H1 (cell line): Measurements from ENCODE around the gene OR51F2. TPM values are rescaled to one million over a fixed set of nuclear protein-coding genes. Genes with fewer than 3 reads are reported as not detected.

Source experiments
- CTCF ChIA-PET: fragments of 300-600 bp; sonication (Branson Sonifier 250); formaldehyde crosslinking; loops from one replicate; lab custom pipeline; 2021; ENCODE audit not compliant: partially characterized antibody; lab: Charles Lee
- POLR2A ChIA-PET: fragments of 300-600 bp; sonication (Branson Sonifier 250); formaldehyde crosslinking; loops from one replicate; lab custom pipeline; 2021; ENCODE audit warnings: inconsistent platforms; ENCODE audit not compliant: partially characterized antibody; lab: Charles Lee
- DNase-seq, 2 experiments: peaks; one replicate each; pipeline versions ENCODE4 v3.0.0 to v3.0.0-alpha.2; 2010 to 2022; ENCODE audit warnings: low spot score in 2 of 2, low read depth in 1 of 2, mixed read lengths in 1 of 2
- FAIRE-seq: peaks from 2 replicates; lab custom pipeline; 2011; peaks lifted over from hg19 to GRCh38; lab: Jason Lieb, UNC
- H2AFZ ChIP-seq: 2 replicates; pipeline ENCODE4 v1.8.1; 2012; ENCODE audit warnings: low read length, inconsistent platforms
- H2AK5ac ChIP-seq: 2 replicates; pipeline ENCODE4 v1.6.1; 2013; ENCODE audit warnings: low read depth, low read length
- H2BK120ac ChIP-seq: replicated peaks from 2 replicates; pipeline ENCODE3; 2013; ENCODE audit warnings: low read depth, low read length, inconsistent platforms
- H2BK12ac ChIP-seq: 2 replicates; pipeline ENCODE4 v1.6.1; 2013; ENCODE audit warnings: low read depth, low read length
- H2BK15ac ChIP-seq: 2 replicates; pipeline ENCODE4 v1.6.1; 2013; ENCODE audit warnings: low read length
- H2BK20ac ChIP-seq: 2 replicates; pipeline ENCODE4 v1.6.1; 2013; ENCODE audit warnings: low read length
- H2BK5ac ChIP-seq: 2 replicates; pipeline ENCODE4 v1.6.1; 2013; ENCODE audit warnings: low read depth, low read length
- H3K14ac ChIP-seq: 2 replicates; pipeline ENCODE4 v1.6.1; 2013; ENCODE audit warnings: inconsistent platforms; ENCODE audit not compliant: insufficient read length
- H3K18ac ChIP-seq: 2 replicates; pipeline ENCODE4 v1.6.1; 2013; ENCODE audit warnings: low read length; ENCODE audit errors: extremely low read depth
- H3K23ac ChIP-seq: 2 replicates; pipeline ENCODE4 v1.6.1; 2013; ENCODE audit warnings: inconsistent platforms; ENCODE audit not compliant: insufficient read length
- H3K23me2 ChIP-seq: 2 replicates; pipeline ENCODE4 v1.6.1; 2013; ENCODE audit warnings: low read depth, low read length
- H3K27ac ChIP-seq: 2 replicates; pipeline ENCODE4 v1.6.1; 2011; ENCODE audit warnings: low read depth, low read length, inconsistent platforms
- H3K27me3 ChIP-seq, 4 experiments: replicated peaks in 1 of 4; 1 replicate in 1 of 4; 2 replicates in 3 of 4; pipeline versions ENCODE4 v1.6.1 to v1.8.1; 2011 to 2013; ENCODE audit warnings: low read length in 3 of 4, mild to moderate bottlenecking in 3 of 4, inconsistent platforms in 2 of 4, mixed read lengths in 2 of 4, moderate library complexity in 1 of 4; ENCODE audit not compliant: control insufficient read depth in 3 of 4, insufficient read depth in 3 of 4; ENCODE audit errors: extremely low read depth in 1 of 4
- H3K36me3 ChIP-seq, 4 experiments: 2 replicates each; pipeline versions ENCODE4 v1.6.1 to v1.8.1; 2011 to 2013; ENCODE audit warnings: mild to moderate bottlenecking in 4 of 4, low read length in 3 of 4, moderate library complexity in 2 of 4, control low read depth in 1 of 4, inconsistent platforms in 1 of 4; ENCODE audit not compliant: insufficient read depth in 4 of 4, control insufficient read depth in 2 of 4
- H3K4ac ChIP-seq: replicated peaks from 2 replicates; pipeline ENCODE3; 2013; ENCODE audit warnings: low read length, low read depth, mixed read lengths, inconsistent platforms; ENCODE audit not compliant: insufficient read length
- H3K4me1 ChIP-seq, 4 experiments: replicated peaks in 1 of 4; 1 replicate in 1 of 4; 2 replicates in 3 of 4; pipeline versions ENCODE4 v1.6.1 to v1.8.1; 2011 to 2013; ENCODE audit warnings: low read length in 3 of 4, inconsistent platforms in 2 of 4, mixed read lengths in 1 of 4; ENCODE audit not compliant: insufficient read depth in 4 of 4, control insufficient read depth in 3 of 4
- H3K4me2 ChIP-seq, 2 experiments: 2 replicates each; pipeline versions ENCODE4 v1.6.1 to v1.8.1; 2011 to 2013; ENCODE audit warnings: low read depth in 2 of 2, low read length in 2 of 2, control low read depth in 1 of 2, inconsistent platforms in 1 of 2, mild to moderate bottlenecking in 1 of 2; ENCODE audit not compliant: insufficient read depth in 1 of 2
- H3K4me3 ChIP-seq, 4 experiments: fragments of 200-600, 300-600 bp in 1 of 4; sonication (generic), shearing (Covaris generic), sonication (Bioruptor Twin) in 1 of 4; 2 replicates each; pipeline versions ENCODE4 v1.5.1 to v1.8.1; 2011 to 2016; ENCODE audit warnings: low read length in 4 of 4, low read depth in 3 of 4, control low read depth in 2 of 4, inconsistent platforms in 2 of 4, mild to moderate bottlenecking in 2 of 4, mixed read lengths in 1 of 4, moderate library complexity in 1 of 4; ENCODE audit not compliant: insufficient read depth in 2 of 4; ENCODE audit errors: extremely low read depth in 1 of 4
- H3K56ac ChIP-seq: replicated peaks from 2 replicates; pipeline ENCODE3; 2013; ENCODE audit warnings: low read depth, mild to moderate bottlenecking, mixed read lengths, low read length, inconsistent platforms; ENCODE audit not compliant: insufficient read length
- H3K79me1 ChIP-seq: 2 replicates; pipeline ENCODE4 v1.6.1; 2013; ENCODE audit warnings: low read depth, low read length, control low read depth
- H3K79me2 ChIP-seq, 2 experiments: 2 replicates each; pipeline versions ENCODE4 v1.6.1 to v1.8.1; 2012 to 2013; ENCODE audit warnings: low read length in 2 of 2, mild to moderate bottlenecking in 2 of 2, inconsistent platforms in 1 of 2; ENCODE audit not compliant: insufficient read depth in 2 of 2, control insufficient read depth in 1 of 2
- H3K9ac ChIP-seq, 4 experiments: replicated peaks in 1 of 4; 1 replicate in 1 of 4; 2 replicates in 3 of 4; pipeline versions ENCODE4 v1.6.1 to v1.8.1; 2011 to 2013; ENCODE audit warnings: low read depth in 3 of 4, low read length in 3 of 4, control low read depth in 2 of 4, mild to moderate bottlenecking in 2 of 4, moderate library complexity in 2 of 4, inconsistent platforms in 1 of 4; ENCODE audit errors: extremely low read depth in 1 of 4
- H3K9me3 ChIP-seq, 2 experiments: 2 replicates each; pipeline versions ENCODE4 v1.6.1 to v1.8.1; 2012 to 2013; ENCODE audit warnings: mild to moderate bottlenecking in 2 of 2, moderate library complexity in 2 of 2, control low read depth in 1 of 2, inconsistent platforms in 1 of 2, low read depth in 1 of 2, low read length in 1 of 2, mixed read lengths in 1 of 2; ENCODE audit not compliant: insufficient read depth in 2 of 2
- H4K20me1 ChIP-seq, 2 experiments: replicated peaks in 1 of 2; 2 replicates each; pipeline versions ENCODE3 to v1.8.1; 2011 to 2013; ENCODE audit warnings: inconsistent platforms in 2 of 2, low read length in 2 of 2, mild to moderate bottlenecking in 1 of 2; ENCODE audit not compliant: insufficient read depth in 2 of 2, control insufficient read depth in 1 of 2
- H4K5ac ChIP-seq: 2 replicates; pipeline ENCODE4 v1.6.1; 2013; ENCODE audit warnings: low read length, low read depth, mixed read lengths, inconsistent platforms; ENCODE audit not compliant: insufficient read length
- H4K8ac ChIP-seq: 2 replicates; pipeline ENCODE4 v1.8.0; 2013; ENCODE audit warnings: mild to moderate bottlenecking, moderate library complexity, low read length, inconsistent platforms; ENCODE audit not compliant: insufficient read depth; ENCODE audit errors: extremely low read depth
- H4K91ac ChIP-seq: replicated peaks from 2 replicates; pipeline ENCODE3; 2013; ENCODE audit warnings: low read length, mixed read lengths, inconsistent platforms; ENCODE audit not compliant: insufficient read length
- BCL11A ChIP-seq, 2 experiments: IDR thresholded peaks; one replicate each; pipeline ENCODE4 v1.6.1; 2011; ENCODE audit warnings: low read depth in 2 of 2, low read length in 2 of 2, mild to moderate bottlenecking in 2 of 2
- CBX5 ChIP-seq: fragments of 300-800, 300-1000 bp; sonication (generic); IDR thresholded peaks from 2 replicates; pipeline ENCODE4 v1.7.1; 2016; ENCODE audit warnings: antibody characterized with exemption, low read length, low read depth
- CTBP2 ChIP-seq: IDR thresholded peaks from 2 replicates; pipeline ENCODE4 v1.7.0; 2011; ENCODE audit warnings: borderline replicate concordance, mild to moderate bottlenecking, moderate library complexity, mixed read lengths, low read length; ENCODE audit not compliant: insufficient read depth, insufficient read length
- FOSL1 ChIP-seq: IDR thresholded peaks from 2 replicates; pipeline ENCODE4 v1.6.1; 2011; ENCODE audit warnings: mild to moderate bottlenecking, low read depth, low read length, moderate library complexity; ENCODE audit not compliant: insufficient read depth
- MAX ChIP-seq: IDR thresholded peaks from 2 replicates; pipeline ENCODE4 v1.6.1; 2012; ENCODE audit warnings: inconsistent platforms
- PHF8 ChIP-seq: fragments of 200-600 bp; sonication (generic); conservative IDR thresholded peaks from 2 replicates; pipeline ENCODE4 v1.7.1; 2012; ENCODE audit warnings: low read depth, mild to moderate bottlenecking, inconsistent platforms, low read length, moderate library complexity
- RNF2 ChIP-seq: fragments of 200-900, 300-1000 bp; sonication (generic); IDR thresholded peaks from 2 replicates; pipeline ENCODE4 v1.7.1; 2016; ENCODE audit warnings: borderline replicate concordance, low read depth, mild to moderate bottlenecking, antibody characterized with exemption, low read length; ENCODE audit not compliant: poor library complexity, severe bottlenecking; ENCODE audit errors: missing control alignments
- SAP30 ChIP-seq: fragments of 300-600 bp; sonication (generic); IDR thresholded peaks from 2 replicates; pipeline ENCODE4 v1.7.1; 2012; ENCODE audit warnings: low read length, moderate library complexity, mild to moderate bottlenecking, inconsistent platforms; ENCODE audit not compliant: insufficient read depth, insufficient replicate concordance
- TEAD4 ChIP-seq: IDR thresholded peaks from 2 replicates; pipeline ENCODE4 v1.6.1; 2012; ENCODE audit warnings: low read depth, low read length, inconsistent platforms, mixed read lengths
- WGBS, 2 experiments: shearing (Covaris generic) in 1 of 2; methylation state at CpG; one replicate each; pipeline versions ENCODE4 v1.1.6 to v1.1.7; 2013 to 2015; ENCODE audit warnings: low lambda C conversion rate in 2 of 2, mixed read lengths in 2 of 2, inconsistent platforms in 1 of 2, low coverage in 1 of 2, missing lambda C conversion rate in 1 of 2; ENCODE audit not compliant: insufficient replicate concordance in 2 of 2, insufficient coverage in 1 of 2, insufficient read length in 1 of 2; ENCODE audit errors: extremely low coverage in 1 of 2, missing lambda C conversion rate in 1 of 2; 5-methylcytosine and 5-hydroxymethylcytosine counted together
- polyA plus RNA-seq, 7 experiments: library from polyadenylated mRNA; depleted of rRNA in 3 of 7; stranded (reverse) in 5 of 7; unstranded in 2 of 7; fragments of >200 nt in 5 of 7; fragments of 200-250 nt in 2 of 7; gene quantifications; 1 replicate in 5 of 7; 2 replicates in 1 of 7; 4 replicates in 1 of 7; pipeline versions ENCODE4 v1.2.1 to v1.2.3, GENCODE V29; 2011 to 2013; ENCODE audit warnings: missing spikeins in 2 of 7, mixed read lengths in 2 of 7
- total RNA-seq: library from RNA; stranded (reverse); fragmentation: NEBNext Ultra II Directional; extraction: Animal tissue kit (Norgen Biotek cat#: 25700); gene quantifications from 2 replicates; pipeline ENCODE4 v1.2.1, GENCODE V29; 2021

Gene OR51F2
- total and polyA plus RNA-seq, 2 of the 8 experiments (the other 6 are each of a cell fraction or from before 2014, with no cell fraction given) = 0.15 TPM; not detected in 1

- no peak for DNase-seq
- Histone ChIP-seq H3K4me1 (no peaks in the 10 kb centered on the region), H3K23ac (no peak overlapping the region), H3K23me2 (no peaks in the 10 kb centered on the region; the same call in 1 of the 2 replicates), H3K27me3 (peaks cover 0 to 1% (median 0%) of the 10 kb centered on the region in 4 experiments; a peak in 1 of 7 replicates), H2BK15ac (no peak overlapping the region), H4K91ac (no peak overlapping the region), H3K4me2 (no peak overlapping the region), H2BK5ac (no peak overlapping the region), H3K79me1 (no peaks in the 10 kb centered on the region), H3K79me2 (no peaks in the 10 kb centered on the region), H4K20me1 (no peaks in the 10 kb centered on the region), H3K4me3 (no peak overlapping the region), H3K14ac (no peak overlapping the region), H2BK12ac (no peak overlapping the region)
- FAIRE-seq = no peak
- 48% methylated on average over 2 of the region's 2 CpGs; no CpG with 5 or more reads in 1 of the 2 experiments for WGBS, 2 experiments
- POLR2A ChIA-PET = interaction anchor here (0.7 kb wide), 1 partner anchor 123 kb away, joined by 3 read pairs; no protein-coding TSS in a partner anchor
- no peak for TF ChIP-seq CTBP2
- TF ChIP-seq BCL11A (IDR thresholded peaks at IDR 0.05; ENCODE audit: low read depth in 2 of 2, low read length in 2 of 2) = no peak
- TF ChIP-seq MAX = no peak
- TF ChIP-seq PHF8 = no peak
- TF ChIP-seq SAP30 = no peak
- TF ChIP-seq CBX5 = no peak
- TF ChIP-seq TEAD4 = no peak
- TF ChIP-seq RNF2 = no peak
- TF ChIP-seq FOSL1 = no peak
- TF ChIP-seq, all 59 proteins: peak for 0
- Histone ChIP-seq H3K9me3 (no peaks in the 10 kb centered on the region), H4K8ac (no peak overlapping the region), H3K4ac (no peak overlapping the region), H2AK5ac (no peak overlapping the region), H3K36me3 (no peaks in the 10 kb centered on the region), H4K5ac (no peak overlapping the region), H3K18ac (no peak overlapping the region), H2AFZ (peak overlapping the region; percentile 39; the same call in 1 of the 2 replicates), H3K56ac (no peak overlapping the region), H3K27ac (no peak overlapping the region), H3K9ac (no peak overlapping the region), H2BK120ac (no peak overlapping the region), H2BK20ac (no peak overlapping the region)
- CTCF ChIA-PET = interaction anchor here (1.2 to 1.4 kb wide), 2 partner anchors 58 to 160 kb away, joined by 4 to 6 read pairs; partner anchors contain the start of gene OR51D1
Measured at GRCh38 chr11:4797206-4797605, 23.9 kb upstream of the OR51F2 start.
